ENCODE data around the gene P3H1. TPM values are rescaled to one million over a fixed set of nuclear protein-coding genes. Genes with fewer than 3 reads are reported as not detected.
A peak's percentile ranks its signal among the peaks of the same experiment; 100 is the strongest.
"Not testable (repeated sequence)": the region's sequence is repeated elsewhere in the genome, so short reads cannot be mapped to it uniquely, and the experiment has no call there.

Gene P3H1
- polyA plus RNA-seq (2013, experiment 1 of 2): 207 TPM
- 173 TPM for polyA plus RNA-seq (2013, experiment 2 of 2)

- H3K9me3 ChIP-seq (ENCODE audit: control insufficient read depth, low read length): no peaks in the 10 kb centered on the region
- peaks cover 8% of the 10 kb centered on the region for H3K4me1 ChIP-seq (ENCODE audit: control insufficient read depth, insufficient read depth, low read length, poor library complexity, severe bottlenecking)
- H3K27ac ChIP-seq (ENCODE audit: low read depth, low read length, severe bottlenecking): peak within 1 kb of the TSS; percentile 92
- peak within 1 kb of the TSS; percentile 98 for H3K4me3 ChIP-seq (ENCODE audit: extremely low read depth, insufficient read depth, low read length, poor library complexity, severe bottlenecking)
- peaks cover 37% of the 10 kb centered on the region for H3K36me3 ChIP-seq (ENCODE audit: control insufficient read depth, insufficient read depth, low read length)
- 0% methylated on average over 51 to 59 of the region's 82 CpGs for WGBS, 2 experiments (ENCODE audit: insufficient coverage in 2 of 2)
Observed at GRCh38 chr1:42766741-42767509, at the start of gene P3H1, which contains the start of gene C1orf50. Gene P3H1, minus strand, starts transcription at chr1:42767028. Its CDS starts 57 bp downstream, at chr1:42766971. Gene C1orf50, plus strand, starts transcription at chr1:42767249. Its CDS starts 63 bp downstream, at chr1:42767312.

- Histone ChIP-seq H3K4me1 (ENCODE audit: control insufficient read depth, insufficient read depth, low read length, poor library complexity, severe bottlenecking) (peaks cover 12% of the 10 kb centered on the region), H3K4me3 (ENCODE audit: extremely low read depth, insufficient read depth, low read length, poor library complexity, severe bottlenecking) (peak overlapping the region; percentile 59), H3K27ac (ENCODE audit: low read depth, low read length, severe bottlenecking) (peak overlapping the region; percentile 99), H3K36me3 (ENCODE audit: control insufficient read depth, insufficient read depth, low read length) (peaks cover 15% of the 10 kb centered on the region), H3K9me3 (ENCODE audit: control insufficient read depth, low read length) (peaks cover 4% of the 10 kb centered on the region)
- WGBS, 2 experiments (ENCODE audit: insufficient coverage in 2 of 2): 57 to 78% methylated on average over 4 to 6 of the region's 7 CpGs
Observed at GRCh38 chr1:42815941-42816584, 49.2 kb upstream of the P3H1 start.

- no CpG with 5 or more reads among the region's 3 CpGs for WGBS, 2 experiments (ENCODE audit: insufficient coverage in 2 of 2)
- not testable (repeated sequence) for H3K4me3 ChIP-seq (ENCODE audit: extremely low read depth, insufficient read depth, low read length, poor library complexity, severe bottlenecking); H3K4me1 ChIP-seq (ENCODE audit: control insufficient read depth, insufficient read depth, low read length, poor library complexity, severe bottlenecking); H3K27ac ChIP-seq (ENCODE audit: low read depth, low read length, severe bottlenecking); H3K9me3 ChIP-seq (ENCODE audit: control insufficient read depth, low read length)
- H3K36me3 ChIP-seq (ENCODE audit: control insufficient read depth, insufficient read depth, low read length): peaks cover 21% of the 10 kb centered on the region
Observed at GRCh38 chr1:42814815-42815214, 48.0 kb upstream of the P3H1 start.

GRCh38 chr1:42807056-42807668 lies 40.3 kb upstream of the P3H1 start:
- peaks cover 4% of the 10 kb centered on the region for H3K9me3 ChIP-seq (ENCODE audit: control insufficient read depth, low read length)
- peaks cover 43% of the 10 kb centered on the region for H3K36me3 ChIP-seq (ENCODE audit: control insufficient read depth, insufficient read depth, low read length)
- peaks cover 6% of the 10 kb centered on the region for H3K4me1 ChIP-seq (ENCODE audit: control insufficient read depth, insufficient read depth, low read length, poor library complexity, severe bottlenecking)
- H3K27ac ChIP-seq (ENCODE audit: low read depth, low read length, severe bottlenecking): no peak overlapping the region
- no peak overlapping the region for H3K4me3 ChIP-seq (ENCODE audit: extremely low read depth, insufficient read depth, low read length, poor library complexity, severe bottlenecking)

- 84 to 95% methylated on average over 4 to 5 of the region's 5 CpGs for WGBS, 2 experiments (ENCODE audit: insufficient coverage in 2 of 2)
- peaks cover 42% of the 10 kb centered on the region for H3K36me3 ChIP-seq (ENCODE audit: control insufficient read depth, insufficient read depth, low read length)
Observed at GRCh38 chr1:42806593-42806992, 39.8 kb upstream of the P3H1 start.

GRCh38 chr1:42806171-42806570 lies 39.3 kb upstream of the P3H1 start:
- H3K4me3 ChIP-seq (ENCODE audit: extremely low read depth, insufficient read depth, low read length, poor library complexity, severe bottlenecking): no peak overlapping the region

More at GRCh38 chr1:42806593-42806992, 39.8 kb upstream of the P3H1 start:
- Histone ChIP-seq H3K4me1 (ENCODE audit: control insufficient read depth, insufficient read depth, low read length, poor library complexity, severe bottlenecking) (peaks cover 6% of the 10 kb centered on the region), H3K9me3 (ENCODE audit: control insufficient read depth, low read length) (peaks cover 4% of the 10 kb centered on the region), H3K27ac (ENCODE audit: low read depth, low read length, severe bottlenecking) (no peak overlapping the region), H3K4me3 (ENCODE audit: extremely low read depth, insufficient read depth, low read length, poor library complexity, severe bottlenecking) (no peak overlapping the region)

GRCh38 chr1:42801832-42802473 lies 35.1 kb upstream of the P3H1 start:
- 96 to 98% methylated on average over 4 of the region's 8 CpGs for WGBS, 2 experiments (ENCODE audit: insufficient coverage in 2 of 2)

More at GRCh38 chr1:42806171-42806570, 39.3 kb upstream of the P3H1 start:
- peaks cover 6% of the 10 kb centered on the region for H3K4me1 ChIP-seq (ENCODE audit: control insufficient read depth, insufficient read depth, low read length, poor library complexity, severe bottlenecking)
- peaks cover 4% of the 10 kb centered on the region for H3K9me3 ChIP-seq (ENCODE audit: control insufficient read depth, low read length)
- H3K27ac ChIP-seq (ENCODE audit: low read depth, low read length, severe bottlenecking): no peak overlapping the region
- H3K36me3 ChIP-seq (ENCODE audit: control insufficient read depth, insufficient read depth, low read length): peaks cover 38% of the 10 kb centered on the region

GRCh38 chr1:42797979-42798378 lies 31.2 kb upstream of the P3H1 start:
- Histone ChIP-seq H3K4me1 (ENCODE audit: control insufficient read depth, insufficient read depth, low read length, poor library complexity, severe bottlenecking) (no peaks in the 10 kb centered on the region), H3K4me3 (ENCODE audit: extremely low read depth, insufficient read depth, low read length, poor library complexity, severe bottlenecking) (no peak overlapping the region), H3K36me3 (ENCODE audit: control insufficient read depth, insufficient read depth, low read length) (no peaks in the 10 kb centered on the region), H3K27ac (ENCODE audit: low read depth, low read length, severe bottlenecking) (no peak overlapping the region), H3K9me3 (ENCODE audit: control insufficient read depth, low read length) (no peaks in the 10 kb centered on the region)
- 87 to 97% methylated on average over 3 to 5 of the region's 5 CpGs for WGBS, 2 experiments (ENCODE audit: insufficient coverage in 2 of 2)

More at GRCh38 chr1:42801832-42802473, 35.1 kb upstream of the P3H1 start:
- Histone ChIP-seq H3K4me1 (ENCODE audit: control insufficient read depth, insufficient read depth, low read length, poor library complexity, severe bottlenecking) (peaks cover 5% of the 10 kb centered on the region), H3K27ac (ENCODE audit: low read depth, low read length, severe bottlenecking) (no peak overlapping the region), H3K4me3 (ENCODE audit: extremely low read depth, insufficient read depth, low read length, poor library complexity, severe bottlenecking) (no peak overlapping the region), H3K9me3 (ENCODE audit: control insufficient read depth, low read length) (peaks cover 4% of the 10 kb centered on the region), H3K36me3 (ENCODE audit: control insufficient read depth, insufficient read depth, low read length) (peaks cover 22% of the 10 kb centered on the region)

GRCh38 chr1:42797414-42797813 lies 30.6 kb upstream of the P3H1 start:
- 83% methylated on average over 1 of the region's 3 CpGs; no CpG with 5 or more reads in 1 of the 2 experiments for WGBS, 2 experiments (ENCODE audit: insufficient coverage in 2 of 2)
- H3K36me3 ChIP-seq (ENCODE audit: control insufficient read depth, insufficient read depth, low read length): no peaks in the 10 kb centered on the region

GRCh38 chr1:42793824-42794223 lies 27.0 kb upstream of the P3H1 start:
- Histone ChIP-seq H3K36me3 (ENCODE audit: control insufficient read depth, insufficient read depth, low read length) (no peaks in the 10 kb centered on the region), H3K4me3 (ENCODE audit: extremely low read depth, insufficient read depth, low read length, poor library complexity, severe bottlenecking) (no peak overlapping the region), H3K9me3 (ENCODE audit: control insufficient read depth, low read length) (no peaks in the 10 kb centered on the region), H3K4me1 (ENCODE audit: control insufficient read depth, insufficient read depth, low read length, poor library complexity, severe bottlenecking) (no peaks in the 10 kb centered on the region), H3K27ac (ENCODE audit: low read depth, low read length, severe bottlenecking) (no peak overlapping the region)
- 85 to 100% methylated on average over 2 of the region's 2 CpGs for WGBS, 2 experiments (ENCODE audit: insufficient coverage in 2 of 2)

More at GRCh38 chr1:42797414-42797813, 30.6 kb upstream of the P3H1 start:
- Histone ChIP-seq H3K27ac (ENCODE audit: low read depth, low read length, severe bottlenecking) (no peak overlapping the region), H3K4me3 (ENCODE audit: extremely low read depth, insufficient read depth, low read length, poor library complexity, severe bottlenecking) (no peak overlapping the region), H3K9me3 (ENCODE audit: control insufficient read depth, low read length) (no peaks in the 10 kb centered on the region), H3K4me1 (ENCODE audit: control insufficient read depth, insufficient read depth, low read length, poor library complexity, severe bottlenecking) (no peaks in the 10 kb centered on the region)
